HG02943 (cell line): Measurements from ENCODE around the gene FAM234B.

Experiments
- ATAC-seq: cut with Tn5 transposase; IDR thresholded peaks from one replicate; pipeline ENCODE4 v1.9.1; 2021; ENCODE audit warnings: mild to moderate bottlenecking, low read depth, moderate library complexity; ENCODE audit not compliant: unreplicated experiment

Gene FAM234B

GRCh38 chr12:13112968-13113367 is 68.8 kb downstream of the FAM234B start:
- ATAC-seq = no peak

GRCh38 chr12:13114251-13115052 is 70.3 kb downstream of the FAM234B start:
- no peak for ATAC-seq

- no peak for ATAC-seq
Measured at GRCh38 chr12:13116259-13116658, 72.1 kb downstream of the FAM234B start.

- ATAC-seq = no peak
Measured at GRCh38 chr12:13117029-13117428, 72.8 kb downstream of the FAM234B start.

GRCh38 chr12:13119826-13120225 is 75.6 kb downstream of the FAM234B start:
- ATAC-seq = no peak

- ATAC-seq = no peak
Measured at GRCh38 chr12:13120413-13120812, 76.2 kb downstream of the FAM234B start.

- ATAC-seq = no peak
Measured at GRCh38 chr12:13121568-13121967, 77.4 kb downstream of the FAM234B start.

- ATAC-seq = no peak
Measured at GRCh38 chr12:13124656-13125505, 80.7 kb downstream of the FAM234B start.

GRCh38 chr12:13125996-13126395 is 81.8 kb downstream of the FAM234B start:
- ATAC-seq = no peak

- ATAC-seq = no peak
Measured at GRCh38 chr12:13126494-13126893, 82.3 kb downstream of the FAM234B start.

- ATAC-seq = no peak
Measured at GRCh38 chr12:13127444-13127843, 83.3 kb downstream of the FAM234B start.

- no peak for ATAC-seq
Measured at GRCh38 chr12:13128291-13128965, 84.2 kb downstream of the FAM234B start.

- ATAC-seq = no peak
Measured at GRCh38 chr12:13130981-13131380, 86.8 kb downstream of the FAM234B start.
